SJCRH30 (cell line): ENCODE results near the gene CFAP99. TPM values are rescaled to one million over a fixed set of nuclear protein-coding genes. Genes with fewer than 3 reads are reported as not detected.
"Not testable (repeated sequence)": the region's sequence is repeated elsewhere in the genome, so short reads cannot be mapped to it uniquely, and the experiment has no call there.

Source experiments
- DNase-seq, 2 experiments: peaks; one replicate each; pipeline ENCODE4 v3.0.0-alpha.2; 2015 to 2020
- H3K27ac ChIP-seq: fragments of 250-450 bp; sonication (Bioruptor Pico); 2 replicates; pipeline ENCODE4 v1.5.1; 2020; ENCODE audit warnings: mild to moderate bottlenecking, moderate library complexity
- H3K27me3 ChIP-seq: fragments of 250-450 bp; sonication (Bioruptor Pico); 2 replicates; pipeline ENCODE4 v1.5.1; 2020; ENCODE audit warnings: mild to moderate bottlenecking, moderate library complexity
- H3K36me3 ChIP-seq: fragments of 250-450 bp; sonication (Bioruptor Pico); 2 replicates; pipeline ENCODE4 v1.5.1; 2020; ENCODE audit warnings: mild to moderate bottlenecking, moderate library complexity
- H3K4me1 ChIP-seq: fragments of 250-450 bp; sonication (Bioruptor Pico); 2 replicates; pipeline ENCODE4 v1.5.1; 2020; ENCODE audit warnings: mild to moderate bottlenecking, moderate library complexity
- H3K4me3 ChIP-seq: fragments of 250-450 bp; sonication (Bioruptor Pico); 2 replicates; pipeline ENCODE4 v1.5.1; 2020; ENCODE audit warnings: mild to moderate bottlenecking, moderate library complexity
- H3K9me3 ChIP-seq: fragments of 250-450 bp; sonication (Bioruptor Pico); replicated peaks from 2 replicates; pipeline ENCODE4 v1.5.1; 2020; ENCODE audit warnings: mild to moderate bottlenecking, moderate library complexity
- total RNA-seq: library from RNA; depleted of rRNA; stranded (reverse); fragments of >200 nt; shearing (Covaris generic); gene quantifications from 2 replicates; pipeline ENCODE4 v1.2.3, GENCODE V29; 2014

Gene CFAP99
- total RNA-seq, 1 experiment from 2014 or later = not detected

- no peak for DNase-seq
- Histone ChIP-seq H3K27ac (no peak overlapping the region), H3K4me3 (no peak overlapping the region), H3K36me3 (no peaks in the 10 kb centered on the region), H3K27me3 (peaks cover 4% of the 10 kb centered on the region; the same call in 1 of the 2 replicates), H3K4me1 (no peaks in the 10 kb centered on the region), H3K9me3 (no peaks in the 10 kb centered on the region)
These were observed 6.8 kb downstream of the CFAP99 start for GRCh38 chr4:2425386-2426068.

GRCh38 chr4:2426069-2426397 is 7.3 kb downstream of the CFAP99 start:
- no peak for DNase-seq
- H3K4me1 ChIP-seq = no peaks in the 10 kb centered on the region
- no peaks in the 10 kb centered on the region for H3K9me3 ChIP-seq
- H3K4me3 ChIP-seq = no peak overlapping the region
- H3K27ac ChIP-seq = no peak overlapping the region
- H3K27me3 ChIP-seq = no peaks in the 10 kb centered on the region; the same call in 1 of the 2 replicates
- no peaks in the 10 kb centered on the region for H3K36me3 ChIP-seq

GRCh38 chr4:2426711-2427275 is 8.0 kb downstream of the CFAP99 start:
- Histone ChIP-seq H3K4me3 (no peak overlapping the region), H3K36me3 (no peaks in the 10 kb centered on the region), H3K27me3 (peaks cover under 1% of the 10 kb centered on the region; the same call in 1 of the 2 replicates), H3K27ac (no peak overlapping the region), H3K9me3 (no peaks in the 10 kb centered on the region), H3K4me1 (no peaks in the 10 kb centered on the region)
- DNase-seq = no peak

- no peak for DNase-seq
- H3K27me3 ChIP-seq = peaks cover 4% of the 10 kb centered on the region; the same call in 1 of the 2 replicates
- no peaks in the 10 kb centered on the region for H3K36me3 ChIP-seq
These were observed 8.9 kb downstream of the CFAP99 start for GRCh38 chr4:2427383-2428334.

GRCh38 chr4:2428496-2429213 is 9.9 kb downstream of the CFAP99 start:
- DNase-seq = no peak
- no peaks in the 10 kb centered on the region for H3K4me1 ChIP-seq
- H3K27ac ChIP-seq = no peak overlapping the region
- 0 out of 2 replicates have a peak, but pooled peaks cover 3% of the 10 kb centered on the region for H3K9me3 ChIP-seq
- no peak overlapping the region for H3K4me3 ChIP-seq
- H3K36me3 ChIP-seq = no peaks in the 10 kb centered on the region
- H3K27me3 ChIP-seq = peaks cover 8% of the 10 kb centered on the region

More at GRCh38 chr4:2427383-2428334, 8.9 kb downstream of the CFAP99 start:
- Histone ChIP-seq H3K9me3 (0 out of 2 replicates have a peak, but pooled peaks cover 3% of the 10 kb centered on the region), H3K27ac (no peak overlapping the region), H3K4me3 (no peak overlapping the region), H3K4me1 (no peaks in the 10 kb centered on the region)

GRCh38 chr4:2429945-2430757 is 11.4 kb downstream of the CFAP99 start:
- peaks cover 11% of the 10 kb centered on the region for H3K27me3 ChIP-seq
- H3K36me3 ChIP-seq, H3K9me3 ChIP-seq, H3K27ac ChIP-seq, DNase-seq, H3K4me1 ChIP-seq, H3K4me3 ChIP-seq: not testable (repeated sequence)

- Histone ChIP-seq H3K4me3 (no peak overlapping the region), H3K4me1 (no peaks in the 10 kb centered on the region), H3K9me3 (0 out of 2 replicates have a peak, but pooled peaks cover 3% of the 10 kb centered on the region), H3K27me3 (peaks cover 11% of the 10 kb centered on the region), H3K27ac (no peak overlapping the region), H3K36me3 (no peaks in the 10 kb centered on the region)
- DNase-seq = no peak
These were observed 13.2 kb downstream of the CFAP99 start for GRCh38 chr4:2432004-2432403.

- DNase-seq = no peak
- H3K9me3 ChIP-seq = 0 out of 2 replicates have a peak, but pooled peaks cover 3% of the 10 kb centered on the region
- peaks cover 11% of the 10 kb centered on the region for H3K27me3 ChIP-seq
- no peak overlapping the region for H3K27ac ChIP-seq
- H3K36me3 ChIP-seq = no peaks in the 10 kb centered on the region
- H3K4me1 ChIP-seq = no peaks in the 10 kb centered on the region
- no peak overlapping the region for H3K4me3 ChIP-seq
These were observed 14.3 kb downstream of the CFAP99 start for GRCh38 chr4:2432991-2433530.

GRCh38 chr4:2433609-2434350 is 15.0 kb downstream of the CFAP99 start:
- DNase-seq = no peak
- H3K4me1 ChIP-seq = no peaks in the 10 kb centered on the region
- no peaks in the 10 kb centered on the region for H3K36me3 ChIP-seq
- H3K27ac ChIP-seq = no peak overlapping the region
- H3K4me3 ChIP-seq = no peak overlapping the region
- H3K9me3 ChIP-seq = 0 out of 2 replicates have a peak, but pooled peaks cover 3% of the 10 kb centered on the region
- peaks cover 11% of the 10 kb centered on the region for H3K27me3 ChIP-seq

- Histone ChIP-seq H3K4me1 (no peaks in the 10 kb centered on the region), H3K27ac (no peak overlapping the region), H3K9me3 (0 out of 2 replicates have a peak, but pooled peaks cover 3% of the 10 kb centered on the region), H3K27me3 (peaks cover 11% of the 10 kb centered on the region), H3K36me3 (no peaks in the 10 kb centered on the region), H3K4me3 (no peak overlapping the region)
- no peak for DNase-seq
These were observed 15.7 kb downstream of the CFAP99 start for GRCh38 chr4:2434420-2434819.

GRCh38 chr4:2436301-2436700 is 17.5 kb downstream of the CFAP99 start:
- Histone ChIP-seq H3K36me3 (no peaks in the 10 kb centered on the region), H3K9me3 (0 out of 2 replicates have a peak, but pooled peaks cover 3% of the 10 kb centered on the region), H3K27ac (no peak overlapping the region), H3K4me3 (no peak overlapping the region), H3K27me3 (peaks cover 11% of the 10 kb centered on the region), H3K4me1 (no peaks in the 10 kb centered on the region)
- no peak for DNase-seq

GRCh38 chr4:2436761-2437474 is 18.2 kb downstream of the CFAP99 start:
- no peak for DNase-seq
- Histone ChIP-seq H3K27ac (no peak overlapping the region), H3K4me1 (no peaks in the 10 kb centered on the region), H3K36me3 (no peaks in the 10 kb centered on the region), H3K4me3 (no peak overlapping the region), H3K27me3 (peaks cover 9% of the 10 kb centered on the region), H3K9me3 (0 out of 2 replicates have a peak, but pooled peaks cover 2% of the 10 kb centered on the region)
